ENCODE measurements around the gene UQCR11. TPM values are rescaled to one million over a fixed set of nuclear protein-coding genes. Genes with fewer than 3 reads are reported as not detected.
"Not testable (repeated sequence)": the region's sequence is repeated elsewhere in the genome, so short reads cannot be mapped to it uniquely, and the experiment has no call there.

The UQCR11 gene
- total RNA-seq, 3 donors from 2014 or later (not counting 1 experiment from before 2014, with no cell fraction given) = 91.2 to 142 (median 99.1) TPM

DNA sequence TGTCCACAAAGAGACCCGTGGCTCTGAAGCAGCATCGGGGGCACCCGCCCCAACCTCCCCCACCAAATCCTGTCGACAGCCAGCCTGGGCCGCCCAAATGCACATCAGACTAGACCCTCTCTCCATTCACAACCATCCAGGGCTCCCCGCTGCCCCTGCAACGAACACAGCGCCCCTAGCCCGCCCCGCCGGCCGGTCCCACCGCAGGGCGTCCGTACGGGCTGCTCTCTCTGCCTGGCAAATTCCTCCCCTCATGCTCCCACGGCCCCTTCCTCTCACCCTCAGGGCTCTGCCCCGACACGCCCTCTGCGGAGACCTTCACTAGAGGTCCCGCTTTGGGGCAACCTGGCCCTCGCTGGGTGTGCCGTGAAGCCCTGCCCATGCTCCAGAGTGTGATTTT is 40.0 kb upstream of the UQCR11 start:
- Mint-ChIP-seq H3K4me1 (peaks cover 0 to under 1% of the 10 kb centered on the region in 2 donors), H3K27ac (no peak overlapping the region)
- peaks cover 18% of the 10 kb centered on the region for H3K36me3 ChIP-seq (ENCODE audit: control insufficient read depth, insufficient read depth, low read length)

DNA sequence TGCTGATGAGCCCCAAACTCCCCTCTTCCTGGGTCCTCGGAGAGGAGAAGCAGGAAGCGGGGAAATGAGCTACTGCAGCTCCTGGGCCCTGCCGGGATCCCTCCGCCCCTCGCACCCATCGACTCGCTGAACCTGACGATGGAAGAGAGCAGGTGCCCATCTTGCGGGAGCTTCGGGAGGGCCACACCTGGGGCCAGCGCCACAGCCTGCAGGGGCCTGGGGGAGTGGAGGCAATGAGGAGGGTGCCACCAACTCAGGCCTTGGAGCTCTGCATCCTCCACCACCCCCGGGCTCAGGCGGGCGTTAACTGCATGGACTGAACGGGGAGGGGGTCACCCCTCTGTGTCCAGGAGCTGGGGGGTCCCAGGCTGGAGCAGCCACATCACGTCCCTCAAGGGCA is 38.8 kb upstream of the UQCR11 start:
- H3K27me3 ChIP-seq (ENCODE audit: control insufficient read depth, insufficient read depth, low read length) = no peaks in the 10 kb centered on the region
- intact Hi-C loops (cut with micrococcal nuclease) = no loop called here
- 98% methylated on average over 16 of the region's 16 CpGs for WGBS (ENCODE audit: insufficient coverage)
- H3K9me3 ChIP-seq (ENCODE audit: control insufficient read depth, insufficient read depth, low read length) = no peaks in the 10 kb centered on the region
- peaks cover 23% of the 10 kb centered on the region for H3K36me3 ChIP-seq (ENCODE audit: control insufficient read depth, insufficient read depth, low read length)
- H3K27me3 Mint-ChIP-seq (ENCODE audit: low read depth in 2 of 2) = no peaks in the 10 kb centered on the region
- TF ChIP-seq, protein P1, sequence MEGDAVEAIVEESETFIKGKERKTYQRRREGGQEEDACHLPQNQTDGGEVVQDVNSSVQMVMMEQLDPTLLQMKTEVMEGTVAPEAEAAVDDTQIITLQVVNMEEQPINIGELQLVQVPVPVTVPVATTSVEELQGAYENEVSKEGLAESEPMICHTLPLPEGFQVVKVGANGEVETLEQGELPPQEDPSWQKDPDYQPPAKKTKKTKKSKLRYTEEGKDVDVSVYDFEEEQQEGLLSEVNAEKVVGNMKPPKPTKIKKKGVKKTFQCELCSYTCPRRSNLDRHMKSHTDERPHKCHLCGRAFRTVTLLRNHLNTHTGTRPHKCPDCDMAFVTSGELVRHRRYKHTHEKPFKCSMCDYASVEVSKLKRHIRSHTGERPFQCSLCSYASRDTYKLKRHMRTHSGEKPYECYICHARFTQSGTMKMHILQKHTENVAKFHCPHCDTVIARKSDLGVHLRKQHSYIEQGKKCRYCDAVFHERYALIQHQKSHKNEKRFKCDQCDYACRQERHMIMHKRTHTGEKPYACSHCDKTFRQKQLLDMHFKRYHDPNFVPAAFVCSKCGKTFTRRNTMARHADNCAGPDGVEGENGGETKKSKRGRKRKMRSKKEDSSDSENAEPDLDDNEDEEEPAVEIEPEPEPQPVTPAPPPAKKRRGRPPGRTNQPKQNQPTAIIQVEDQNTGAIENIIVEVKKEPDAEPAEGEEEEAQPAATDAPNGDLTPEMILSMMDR (IDR thresholded peaks at IDR 0.05) = no peak
- peaks cover 14% of the 10 kb centered on the region for H3K4me1 ChIP-seq (ENCODE audit: control insufficient read depth, insufficient read depth, low read length)
- no peak for DNase-seq
- no peaks in the 10 kb centered on the region for H3K36me3 Mint-ChIP-seq
- no peak overlapping the region for H3K4me3 ChIP-seq (ENCODE audit: low read length)
- H3K4me3 Mint-ChIP-seq = no peak overlapping the region
- H3K9me3 Mint-ChIP-seq = no peaks in the 10 kb centered on the region
- peaks cover 0 to 5% of the 10 kb centered on the region in 2 donors for H3K4me1 Mint-ChIP-seq
- H3K27ac Mint-ChIP-seq = no peak overlapping the region
- H3K27ac ChIP-seq (ENCODE audit: low read length) = no peak overlapping the region
- ATAC-seq = no peak

More for the DNA sequence above, 40.0 kb upstream of the UQCR11 start:
- H3K4me3 ChIP-seq (ENCODE audit: low read length) = no peak overlapping the region
- Mint-ChIP-seq H3K27me3 (ENCODE audit: low read depth in 2 of 2) (no peaks in the 10 kb centered on the region), H3K36me3 (no peaks in the 10 kb centered on the region), H3K9me3 (no peaks in the 10 kb centered on the region), H3K4me3 (no peak overlapping the region)
- H3K4me1 ChIP-seq (ENCODE audit: control insufficient read depth, insufficient read depth, low read length) = peaks cover 26% of the 10 kb centered on the region
- intact Hi-C loops (cut with micrococcal nuclease) = no loop called here
- TF ChIP-seq, protein P1 (IDR thresholded peaks at IDR 0.05) = no peak
- no peak for ATAC-seq
- DNase-seq = no peak
- H3K27me3 ChIP-seq (ENCODE audit: control insufficient read depth, insufficient read depth, low read length) = no peaks in the 10 kb centered on the region
- no peak overlapping the region for H3K27ac ChIP-seq (ENCODE audit: low read length)
- no peaks in the 10 kb centered on the region for H3K9me3 ChIP-seq (ENCODE audit: control insufficient read depth, insufficient read depth, low read length)
- WGBS (ENCODE audit: insufficient coverage) = 96% methylated on average over 23 of the region's 23 CpGs

DNA sequence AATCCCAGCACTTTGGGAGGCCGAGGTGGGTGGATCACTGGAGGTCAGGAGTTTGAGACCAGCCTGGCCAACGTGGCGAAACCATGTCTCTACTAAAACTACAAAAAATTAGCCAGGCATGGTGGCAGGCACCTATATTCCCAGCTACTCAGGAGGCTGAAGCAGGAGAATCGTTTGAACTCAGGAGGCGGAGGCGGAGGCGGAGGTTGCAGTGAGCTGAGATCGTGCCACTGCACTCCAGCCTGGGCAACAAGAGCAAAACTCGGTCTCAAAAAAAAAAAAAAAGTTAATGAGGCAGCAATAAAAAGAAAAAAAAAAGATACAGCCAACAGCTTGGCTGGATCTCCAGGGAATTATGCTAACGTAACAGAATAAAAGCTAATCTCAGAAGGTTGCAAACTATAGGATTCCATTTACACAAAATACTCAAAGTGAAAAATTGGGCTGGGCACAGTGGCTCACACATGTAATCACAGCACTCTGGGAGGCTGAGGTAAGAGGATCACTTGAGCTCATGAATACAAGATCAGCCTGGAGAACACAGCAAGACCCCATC is 35.7 kb upstream of the UQCR11 start:
- not testable (repeated sequence) for H3K9me3 Mint-ChIP-seq, ATAC-seq
- 94% methylated on average over 10 of the region's 10 CpGs for WGBS (ENCODE audit: insufficient coverage)

DNA sequence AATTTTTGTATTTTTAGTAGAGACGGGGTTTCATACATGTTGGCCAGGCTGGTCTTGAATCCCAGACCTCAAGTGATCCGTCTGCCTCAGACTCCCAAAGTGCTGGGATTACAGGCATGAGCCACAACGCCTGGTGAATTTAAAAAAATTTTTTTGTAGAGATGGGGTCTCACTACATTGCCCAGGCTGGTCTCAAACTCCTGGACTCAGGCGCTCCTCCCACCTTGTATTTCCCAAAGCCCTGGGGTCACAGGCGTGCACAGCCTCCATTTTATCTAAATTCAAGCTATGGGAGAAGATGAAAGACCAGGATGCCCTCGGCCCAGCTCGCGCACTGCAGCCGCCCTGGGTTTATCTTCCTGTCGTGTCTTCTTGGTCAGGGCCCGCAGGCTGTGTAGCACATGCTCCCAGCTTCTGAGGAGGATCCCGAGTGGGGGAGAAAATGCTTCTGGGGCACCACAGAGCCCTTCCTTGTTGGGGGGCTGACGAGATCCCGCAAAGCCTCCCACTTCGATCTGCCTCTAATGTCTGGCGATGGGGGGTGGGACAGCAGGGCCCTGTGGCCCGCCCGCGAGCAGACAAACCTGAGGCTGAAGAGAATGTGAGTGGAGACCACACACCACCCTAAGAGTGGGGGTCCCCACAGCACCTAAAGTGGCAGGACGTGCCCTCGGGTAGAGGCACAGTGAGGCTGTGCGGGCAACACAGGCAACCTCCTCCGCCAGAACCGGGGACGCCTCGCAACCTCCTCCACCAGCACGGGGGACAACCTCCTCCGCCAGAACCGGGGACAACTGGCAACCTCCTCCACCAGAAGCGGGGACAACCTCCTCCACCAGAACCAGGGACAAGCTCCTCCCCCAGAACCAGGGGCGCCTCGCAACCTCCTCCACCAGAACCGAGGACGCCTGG is 31.3 kb upstream of the UQCR11 start:
- no peak overlapping the region for H3K4me3 Mint-ChIP-seq
- no peaks in the 10 kb centered on the region for H3K27me3 ChIP-seq (ENCODE audit: control insufficient read depth, insufficient read depth, low read length)
- DNase-seq = no peak
- no peaks in the 10 kb centered on the region for H3K9me3 ChIP-seq (ENCODE audit: control insufficient read depth, insufficient read depth, low read length)
- H3K4me1 Mint-ChIP-seq = peaks cover 0 to 10% of the 10 kb centered on the region in 2 donors
- H3K9me3 Mint-ChIP-seq = no peaks in the 10 kb centered on the region
- H3K27me3 Mint-ChIP-seq (ENCODE audit: low read depth in 2 of 2) = no peaks in the 10 kb centered on the region
- no peak overlapping the region for H3K27ac ChIP-seq (ENCODE audit: low read length)
- ATAC-seq = no peak
- peaks cover 16% of the 10 kb centered on the region for H3K36me3 ChIP-seq (ENCODE audit: control insufficient read depth, insufficient read depth, low read length)
- intact Hi-C loops (cut with micrococcal nuclease) = no loop called here
- no peaks in the 10 kb centered on the region for H3K4me1 ChIP-seq (ENCODE audit: control insufficient read depth, insufficient read depth, low read length)
- TF ChIP-seq, protein P1 (IDR thresholded peaks at IDR 0.05) = no peak
- 96% methylated on average over 34 of the region's 34 CpGs for WGBS (ENCODE audit: insufficient coverage)
- no peaks in the 10 kb centered on the region for H3K36me3 Mint-ChIP-seq
- H3K4me3 ChIP-seq (ENCODE audit: low read length) = no peak overlapping the region
- H3K27ac Mint-ChIP-seq = no peak overlapping the region

More for the DNA sequence above, 35.7 kb upstream of the UQCR11 start:
- H3K4me3 ChIP-seq (ENCODE audit: low read length); H3K9me3 ChIP-seq (ENCODE audit: control insufficient read depth, insufficient read depth, low read length); H3K27ac ChIP-seq (ENCODE audit: low read length); H3K27me3 ChIP-seq (ENCODE audit: control insufficient read depth, insufficient read depth, low read length); intact Hi-C loops (cut with micrococcal nuclease); DNase-seq; H3K4me1 ChIP-seq (ENCODE audit: control insufficient read depth, insufficient read depth, low read length); H3K4me3 Mint-ChIP-seq; H3K27me3 Mint-ChIP-seq (ENCODE audit: low read depth in 2 of 2); H3K36me3 Mint-ChIP-seq; H3K27ac Mint-ChIP-seq; H3K4me1 Mint-ChIP-seq: not testable (repeated sequence)
- H3K36me3 ChIP-seq (ENCODE audit: control insufficient read depth, insufficient read depth, low read length) = peaks cover 25% of the 10 kb centered on the region

All from natural killer cell (primary cell).